HEK293T (cell line): Measurements from ENCODE around the gene FBXL17.

Experiments
- FOXM1 ChIP-seq: fragments of 450-650 bp; IDR thresholded peaks from 2 replicates; pipeline ENCODE4 v1.6.1; 2017; ENCODE audit warnings: mild to moderate bottlenecking, borderline replicate concordance
- SP1 ChIP-seq: fragments of 450-650 bp; IDR thresholded peaks from 2 replicates; pipeline ENCODE4 v1.6.1; 2017

DNA sequence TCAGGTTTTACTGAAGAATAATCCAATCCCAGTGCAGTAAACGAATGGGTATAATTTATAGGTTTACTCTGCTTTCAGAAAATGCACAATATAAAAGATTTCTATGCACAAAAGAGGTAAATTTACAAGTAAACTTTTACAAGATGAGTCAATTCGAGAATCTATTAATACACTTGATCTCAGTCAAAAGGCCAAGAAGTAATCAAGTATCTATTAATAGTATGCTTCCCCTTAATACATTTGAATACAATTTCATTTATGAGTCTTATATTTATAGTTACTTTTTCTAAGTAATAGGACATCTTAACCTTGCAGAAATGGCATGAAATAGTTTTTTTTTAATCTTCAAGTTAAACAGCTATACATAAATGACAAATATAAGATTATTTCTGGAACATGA lies 355.9 kb downstream of the FBXL17 start:
- no peak for TF ChIP-seq SP1
- TF ChIP-seq FOXM1, result no peak
